ENCODE data around the gene DLG1.

- TF ChIP-seq, protein P1, sequence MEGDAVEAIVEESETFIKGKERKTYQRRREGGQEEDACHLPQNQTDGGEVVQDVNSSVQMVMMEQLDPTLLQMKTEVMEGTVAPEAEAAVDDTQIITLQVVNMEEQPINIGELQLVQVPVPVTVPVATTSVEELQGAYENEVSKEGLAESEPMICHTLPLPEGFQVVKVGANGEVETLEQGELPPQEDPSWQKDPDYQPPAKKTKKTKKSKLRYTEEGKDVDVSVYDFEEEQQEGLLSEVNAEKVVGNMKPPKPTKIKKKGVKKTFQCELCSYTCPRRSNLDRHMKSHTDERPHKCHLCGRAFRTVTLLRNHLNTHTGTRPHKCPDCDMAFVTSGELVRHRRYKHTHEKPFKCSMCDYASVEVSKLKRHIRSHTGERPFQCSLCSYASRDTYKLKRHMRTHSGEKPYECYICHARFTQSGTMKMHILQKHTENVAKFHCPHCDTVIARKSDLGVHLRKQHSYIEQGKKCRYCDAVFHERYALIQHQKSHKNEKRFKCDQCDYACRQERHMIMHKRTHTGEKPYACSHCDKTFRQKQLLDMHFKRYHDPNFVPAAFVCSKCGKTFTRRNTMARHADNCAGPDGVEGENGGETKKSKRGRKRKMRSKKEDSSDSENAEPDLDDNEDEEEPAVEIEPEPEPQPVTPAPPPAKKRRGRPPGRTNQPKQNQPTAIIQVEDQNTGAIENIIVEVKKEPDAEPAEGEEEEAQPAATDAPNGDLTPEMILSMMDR (conservative IDR thresholded peaks at IDR 0.05; ENCODE audit: low read length), result no peak
- TF ChIP-seq EZH2phosphoT487 (IDR thresholded peaks at IDR 0.05; ENCODE audit: borderline replicate concordance, low read depth, low read length), result no peak
Observed at GRCh38 chr3:197135212-197135611, 163.2 kb downstream of the DLG1 start.
